ENCODE results near the gene AMPD3.

GRCh38 chr11:10514202-10514601, 59.1 kb downstream of the AMPD3 start:
- TF ChIP-seq CTCF (conservative IDR thresholded peaks at IDR 0.05) (peak; percentile 67), ZFX (IDR thresholded peaks at IDR 0.05) (no peak)

Measured in C4-2B (cell line).